Sigmoid colon (tissue), 7 donors: ENCODE results near the gene NDST4. TPM values are rescaled to one million over a fixed set of nuclear protein-coding genes. Genes with fewer than 3 reads are reported as not detected.

ENCODE experiments used
- DNase-seq: peaks from one replicate; pipeline ENCODE4 v3.0.0-alpha.2; 2019
- H3K27ac ChIP-seq, 4 donors: fragments of 200-600 bp; sonication (generic); one replicate each; pipeline ENCODE4 v1.5.1; 2016 to 2019; ENCODE audit warnings: mild to moderate bottlenecking in 1 of 4
- H3K27me3 ChIP-seq, 3 donors: fragments of 200-600 bp; sonication (generic); one replicate each; pipeline ENCODE4 v1.5.1; 2019; ENCODE audit warnings: mild to moderate bottlenecking in 1 of 3
- H3K36me3 ChIP-seq, 4 donors: fragments of 200-600 bp; sonication (generic); one replicate each; pipeline ENCODE4 v1.5.1; 2016 to 2019
- H3K4me1 ChIP-seq, 4 donors: fragments of 200-600 bp; sonication (generic); one replicate each; pipeline ENCODE4 v1.5.1; 2017 to 2019
- H3K4me3 ChIP-seq, 4 donors: fragments of 200-600 bp; sonication (generic); one replicate each; pipeline ENCODE4 v1.5.1; 2017 to 2019; ENCODE audit warnings: mild to moderate bottlenecking in 2 of 4, moderate library complexity in 1 of 4
- H3K9me3 ChIP-seq, 4 donors: fragments of 200-600 bp in 3 of 4; sonication (generic) in 3 of 4; one replicate each; pipeline versions ENCODE4 v1.5.1 to v1.6.1; 2013 to 2019
- EP300 ChIP-seq, 4 donors: sonication (generic); formaldehyde crosslinking; IDR thresholded peaks; one replicate each; pipeline ENCODE4 v1.6.1; 2017; ENCODE audit warnings: antibody characterized with exemption in 4 of 4
- POLR2A ChIP-seq, 2 donors: fragments of 450-650 bp; IDR thresholded peaks; one replicate each; pipeline ENCODE4 v1.6.1; 2016; ENCODE audit warnings: antibody characterized with exemption in 2 of 2, mild to moderate bottlenecking in 2 of 2, moderate library complexity in 2 of 2
- POLR2AphosphoS5 ChIP-seq, 4 donors: sonication (generic); formaldehyde crosslinking; IDR thresholded peaks; one replicate each; pipeline ENCODE4 v1.6.1; 2017; ENCODE audit warnings: antibody characterized with exemption in 4 of 4
- WGBS, 2 donors: extraction: QIAGEN DNeasy Blood & Tissue Kit; methylation state at CpG; one replicate each; pipeline ENCODE4 v1.1.7; 2013; 5-methylcytosine and 5-hydroxymethylcytosine counted together
- intact Hi-C: fragments of 100-400 bp; cut with DNase I; formaldehyde crosslinking; loops from one replicate; pipeline ENCODE4 v1.15.1; 2023
- polyA plus RNA-seq, 3 donors: library from polyadenylated mRNA; stranded (reverse); fragments of 200-250 nt; gene quantifications; one replicate each; pipeline ENCODE4 v1.2.3, GENCODE V29; 2013
- total RNA-seq, 4 donors: library from RNA; depleted of rRNA; stranded (reverse); fragments of >200 nt; gene quantifications; one replicate each; pipeline ENCODE4 v1.1.0, GENCODE V29; 2016
- TF ChIP-seq, protein P1 (sequence below), 4 experiments: fragments of 450-650 bp in 3 of 4; fragments of 200-600 bp in 1 of 4; IDR thresholded peaks; one replicate each; pipeline ENCODE4 v1.5.1; 2016 to 2019; ENCODE audit warnings: antibody characterized with exemption in 4 of 4, mild to moderate bottlenecking in 3 of 4, moderate library complexity in 2 of 4
- donor health status: healthy with polysubstance abuse.
- donor health status: Bipolar disorder and iron deficiency.
- donor health status: healthy.

Gene NDST4
- total and polyA plus RNA-seq, 7 donors, result 0.03 to 1.1 (median 0.54) TPM; not detected in 2

- Histone ChIP-seq H3K27me3 (no peaks in the 10 kb centered on the region), H3K4me3 (no peak overlapping the region), H3K27ac (no peak overlapping the region), H3K36me3 (no peaks in the 10 kb centered on the region), H3K9me3 (no peaks in the 10 kb centered on the region), H3K4me1 (no peaks in the 10 kb centered on the region)
- DNase-seq, result no peak
- 93 to 96% methylated on average over 5 of the region's 5 CpGs for WGBS, 2 donors
- TF ChIP-seq, protein P1, sequence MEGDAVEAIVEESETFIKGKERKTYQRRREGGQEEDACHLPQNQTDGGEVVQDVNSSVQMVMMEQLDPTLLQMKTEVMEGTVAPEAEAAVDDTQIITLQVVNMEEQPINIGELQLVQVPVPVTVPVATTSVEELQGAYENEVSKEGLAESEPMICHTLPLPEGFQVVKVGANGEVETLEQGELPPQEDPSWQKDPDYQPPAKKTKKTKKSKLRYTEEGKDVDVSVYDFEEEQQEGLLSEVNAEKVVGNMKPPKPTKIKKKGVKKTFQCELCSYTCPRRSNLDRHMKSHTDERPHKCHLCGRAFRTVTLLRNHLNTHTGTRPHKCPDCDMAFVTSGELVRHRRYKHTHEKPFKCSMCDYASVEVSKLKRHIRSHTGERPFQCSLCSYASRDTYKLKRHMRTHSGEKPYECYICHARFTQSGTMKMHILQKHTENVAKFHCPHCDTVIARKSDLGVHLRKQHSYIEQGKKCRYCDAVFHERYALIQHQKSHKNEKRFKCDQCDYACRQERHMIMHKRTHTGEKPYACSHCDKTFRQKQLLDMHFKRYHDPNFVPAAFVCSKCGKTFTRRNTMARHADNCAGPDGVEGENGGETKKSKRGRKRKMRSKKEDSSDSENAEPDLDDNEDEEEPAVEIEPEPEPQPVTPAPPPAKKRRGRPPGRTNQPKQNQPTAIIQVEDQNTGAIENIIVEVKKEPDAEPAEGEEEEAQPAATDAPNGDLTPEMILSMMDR (IDR thresholded peaks at IDR 0.05), result no peak
- TF ChIP-seq POLR2A (IDR thresholded peaks at IDR 0.05) (no peak), POLR2AphosphoS5 (IDR thresholded peaks at IDR 0.05) (no peak), EP300 (IDR thresholded peaks at IDR 0.05) (no peak)
- intact Hi-C loops, result no loop called here
These were observed 229.8 kb downstream of the NDST4 start for GRCh38 chr4:114883641-114884040.

DNA sequence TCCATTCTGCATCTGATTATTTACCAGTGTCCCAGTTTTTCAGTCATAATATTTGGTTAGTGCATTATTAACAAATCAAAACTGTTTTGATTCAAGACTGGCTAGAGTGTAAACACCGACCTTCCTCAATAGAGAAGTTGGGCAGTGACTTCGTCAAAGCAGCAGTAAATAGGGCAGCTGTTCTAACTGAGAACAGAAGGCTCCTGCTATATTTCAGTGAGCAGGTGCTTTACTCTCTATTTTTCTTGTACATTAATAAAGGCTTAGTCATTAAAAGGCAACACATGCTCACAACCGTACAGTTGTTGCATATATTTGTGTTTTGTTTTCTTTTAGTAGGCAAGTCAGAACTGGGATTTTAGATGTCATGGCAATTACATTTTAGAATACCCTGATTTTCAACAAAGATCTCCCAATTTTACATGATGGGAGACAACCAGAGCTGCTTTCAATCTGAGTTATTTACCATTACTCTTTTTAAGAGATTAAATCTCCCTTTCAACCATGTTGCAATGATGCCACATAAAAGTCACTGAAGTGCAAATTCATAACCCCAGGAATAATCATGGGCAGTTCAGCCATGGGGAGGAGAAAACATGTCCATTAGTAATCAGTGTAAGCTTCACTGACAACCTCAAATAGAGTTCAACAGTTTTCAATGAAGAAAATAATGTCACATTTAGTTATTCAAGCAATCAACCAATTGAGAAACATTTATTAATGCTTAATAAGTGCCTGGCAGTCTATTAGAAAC lies 233.3 kb downstream of the NDST4 start:
- H3K27ac ChIP-seq, result no peak overlapping the region
- H3K36me3 ChIP-seq, result no peaks in the 10 kb centered on the region
- intact Hi-C loops, result no loop called here
- no peaks in the 10 kb centered on the region for H3K9me3 ChIP-seq
- TF ChIP-seq POLR2AphosphoS5 (IDR thresholded peaks at IDR 0.05) (no peak), EP300 (IDR thresholded peaks at IDR 0.05) (no peak), POLR2A (IDR thresholded peaks at IDR 0.05) (no peak)
- TF ChIP-seq, protein P1 (IDR thresholded peaks at IDR 0.05), result no peak
- DNase-seq, result no peak
- peaks cover 0 to 4% (median 0%) of the 10 kb centered on the region in 4 donors for H3K4me1 ChIP-seq
- WGBS, 2 donors, result 14 to 46% methylated on average over 3 of the region's 3 CpGs
- H3K4me3 ChIP-seq, result no peak overlapping the region
- no peaks in the 10 kb centered on the region for H3K27me3 ChIP-seq

- peaks cover 0 to 4% (median 0%) of the 10 kb centered on the region in 4 donors for H3K4me1 ChIP-seq
- no peaks in the 10 kb centered on the region for H3K9me3 ChIP-seq
- H3K36me3 ChIP-seq, result no peaks in the 10 kb centered on the region
- TF ChIP-seq POLR2AphosphoS5 (IDR thresholded peaks at IDR 0.05) (no peak), POLR2A (IDR thresholded peaks at IDR 0.05) (no peak), EP300 (IDR thresholded peaks at IDR 0.05) (no peak)
- TF ChIP-seq, protein P1 (IDR thresholded peaks at IDR 0.05), result no peak
- H3K27ac ChIP-seq, result no peak overlapping the region
- DNase-seq, result no peak
- no peak overlapping the region for H3K4me3 ChIP-seq
- no peaks in the 10 kb centered on the region for H3K27me3 ChIP-seq
- intact Hi-C loops, result no loop called here
These were observed 237.8 kb downstream of the NDST4 start for GRCh38 chr4:114875630-114876029.

DNA sequence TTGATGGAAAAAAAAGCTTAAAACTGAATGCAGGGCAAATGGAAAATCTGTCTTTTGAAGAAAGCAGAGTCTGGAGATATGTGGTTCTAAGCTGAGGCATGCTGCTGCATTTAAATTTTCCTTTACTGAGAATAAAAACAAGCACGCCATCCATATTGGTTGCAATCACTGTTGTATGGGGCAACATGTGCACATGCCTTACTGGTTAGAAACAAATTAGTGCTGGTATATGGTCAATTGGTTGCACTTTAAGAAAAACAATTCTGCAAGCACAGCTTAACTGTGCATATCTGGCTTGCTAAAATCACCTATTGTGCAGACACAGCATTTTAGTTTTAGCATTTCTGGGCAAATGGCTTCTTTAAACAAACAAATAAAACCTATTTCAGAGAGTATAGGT lies 239.1 kb downstream of the NDST4 start:
- H3K4me1 ChIP-seq, result peaks cover 0 to 4% (median 0%) of the 10 kb centered on the region in 4 donors
- no peaks in the 10 kb centered on the region for H3K27me3 ChIP-seq
- no peak for DNase-seq
- TF ChIP-seq, protein P1 (IDR thresholded peaks at IDR 0.05), result no peak
- TF ChIP-seq EP300 (IDR thresholded peaks at IDR 0.05), result no peak
- TF ChIP-seq POLR2AphosphoS5 (IDR thresholded peaks at IDR 0.05), result no peak
- no peaks in the 10 kb centered on the region for H3K9me3 ChIP-seq
- H3K36me3 ChIP-seq, result no peaks in the 10 kb centered on the region
- intact Hi-C loops, result no loop called here
- no peak overlapping the region for H3K4me3 ChIP-seq
- no peak overlapping the region for H3K27ac ChIP-seq
- 95 to 97% methylated on average over 1 of the region's 1 CpG for WGBS, 2 donors

GRCh38 chr4:114870987-114871386 lies 242.4 kb downstream of the NDST4 start:
- no peak for DNase-seq

More at GRCh38 chr4:114870987-114871386, 242.4 kb downstream of the NDST4 start:
- no peak overlapping the region for H3K27ac ChIP-seq
- TF ChIP-seq, protein P1 (IDR thresholded peaks at IDR 0.05), result no peak
- no peak for TF ChIP-seq EP300 (IDR thresholded peaks at IDR 0.05)
- no peak for TF ChIP-seq POLR2A (IDR thresholded peaks at IDR 0.05)
- no peak for TF ChIP-seq POLR2AphosphoS5 (IDR thresholded peaks at IDR 0.05)
- intact Hi-C loops, result no loop called here
- no peaks in the 10 kb centered on the region for H3K27me3 ChIP-seq
- H3K9me3 ChIP-seq, result no peaks in the 10 kb centered on the region
- 36 to 54% methylated on average over 1 of the region's 1 CpG for WGBS, 2 donors
- peaks cover 0 to 4% (median 0%) of the 10 kb centered on the region in 4 donors for H3K4me1 ChIP-seq
- H3K4me3 ChIP-seq, result no peak overlapping the region
- H3K36me3 ChIP-seq, result no peaks in the 10 kb centered on the region
